HG03108 (cell line): ENCODE results near the gene DMBT1.

Experiments used
- ATAC-seq: cut with Tn5 transposase; IDR thresholded peaks from one replicate; pipeline ENCODE4 v1.9.1; 2021; ENCODE audit warnings: moderate library complexity; ENCODE audit not compliant: unreplicated experiment

Gene DMBT1

DNA sequence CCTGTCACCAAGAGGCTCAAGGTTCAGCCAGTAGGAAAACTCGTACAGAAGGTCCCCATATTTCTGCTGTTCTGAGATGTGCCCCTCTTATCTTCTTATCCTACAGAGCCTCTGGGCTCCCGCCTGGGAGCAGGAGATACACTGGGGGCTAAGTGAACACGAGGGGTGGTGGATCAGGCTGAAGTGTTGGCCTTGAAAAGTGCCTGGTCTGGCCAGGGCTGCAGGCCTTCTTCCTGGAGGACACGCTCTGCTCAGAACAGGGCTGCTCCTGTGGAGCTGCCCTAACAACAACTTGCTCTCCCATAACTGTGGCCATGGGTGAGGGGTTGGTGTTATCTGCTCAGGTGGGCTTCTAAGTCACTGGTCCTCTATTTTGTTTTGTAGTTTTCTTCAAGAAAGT is 105.4 kb downstream of the DMBT1 start:
- ATAC-seq: no peak

DNA sequence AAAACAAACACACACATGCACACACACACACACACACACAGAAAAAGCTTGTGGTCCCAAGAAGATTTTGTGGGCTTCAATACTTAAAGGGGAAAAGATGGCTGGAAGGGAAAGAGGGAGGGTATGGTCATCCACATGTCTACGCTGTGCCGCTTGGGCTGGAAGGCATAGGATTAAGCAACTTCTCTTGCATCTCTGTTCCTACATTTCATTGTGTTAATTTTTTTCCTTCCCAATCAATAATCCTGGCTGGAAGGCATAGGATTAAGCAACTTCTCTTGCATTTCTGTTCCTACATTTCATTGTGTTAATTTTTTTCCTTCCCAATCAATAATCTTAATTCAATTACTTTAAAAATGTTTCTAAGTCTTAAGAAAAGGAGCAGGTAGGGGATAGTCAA is 108.5 kb downstream of the DMBT1 start:
- ATAC-seq: no peak

DNA sequence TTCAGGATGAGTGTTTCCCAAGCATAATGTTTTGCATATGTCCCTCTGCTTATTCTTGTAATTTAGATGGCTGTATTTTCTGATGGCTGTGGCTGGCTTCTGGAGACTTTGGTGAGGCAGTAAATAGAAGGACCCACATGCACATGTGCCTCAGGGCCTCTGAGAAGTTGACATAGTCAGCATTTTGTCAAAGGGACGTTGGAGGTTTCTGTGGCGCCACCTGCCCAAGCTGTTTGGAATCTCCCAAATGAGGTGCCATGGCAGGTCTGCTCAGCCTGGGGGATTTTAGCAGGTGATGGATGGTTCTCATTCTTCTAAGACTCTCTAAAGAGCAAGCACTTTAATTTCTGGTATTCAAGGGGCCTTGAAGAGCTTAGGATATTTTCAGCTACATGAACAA is 109.3 kb downstream of the DMBT1 start:
- no peak for ATAC-seq

DNA sequence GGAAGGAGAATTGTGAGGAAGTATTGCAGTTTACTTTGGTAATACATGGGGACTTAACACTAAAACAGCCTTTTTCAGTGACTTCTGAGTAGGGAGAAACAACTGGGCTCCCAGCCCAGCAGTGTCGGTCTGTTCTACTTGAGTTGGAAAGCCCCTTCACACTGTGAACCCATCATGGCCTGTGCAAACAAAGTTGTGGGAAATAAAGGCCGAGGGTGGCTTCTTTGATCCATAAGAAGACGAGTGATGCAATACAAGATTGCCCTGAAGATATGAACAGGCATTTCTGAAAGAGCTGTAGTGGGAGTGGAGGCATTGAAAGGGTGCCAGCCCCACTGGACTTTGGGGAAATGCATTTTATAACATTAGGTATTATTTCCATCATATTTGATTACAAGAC is 110.8 kb downstream of the DMBT1 start:
- ATAC-seq: no peak

DNA sequence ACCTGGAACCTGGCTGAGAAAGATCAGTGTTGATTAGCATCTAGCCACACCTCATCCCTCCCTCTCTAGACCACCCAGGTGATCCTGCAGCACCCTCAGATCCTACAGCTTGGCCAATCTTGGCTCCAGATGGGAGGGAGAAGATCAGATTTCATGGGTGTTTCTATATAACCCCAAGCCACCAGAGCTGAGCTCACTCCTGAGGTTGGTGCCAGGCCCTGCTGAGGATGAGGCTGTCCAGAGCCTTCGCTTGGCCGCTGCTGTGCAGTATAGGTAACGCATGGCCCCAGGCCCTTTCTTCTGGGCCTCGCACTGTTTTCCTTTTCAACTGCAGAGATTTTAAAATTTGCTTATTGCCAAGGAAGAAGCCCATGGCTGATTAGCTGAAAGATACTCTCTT is 112.1 kb downstream of the DMBT1 start:
- no peak for ATAC-seq

DNA sequence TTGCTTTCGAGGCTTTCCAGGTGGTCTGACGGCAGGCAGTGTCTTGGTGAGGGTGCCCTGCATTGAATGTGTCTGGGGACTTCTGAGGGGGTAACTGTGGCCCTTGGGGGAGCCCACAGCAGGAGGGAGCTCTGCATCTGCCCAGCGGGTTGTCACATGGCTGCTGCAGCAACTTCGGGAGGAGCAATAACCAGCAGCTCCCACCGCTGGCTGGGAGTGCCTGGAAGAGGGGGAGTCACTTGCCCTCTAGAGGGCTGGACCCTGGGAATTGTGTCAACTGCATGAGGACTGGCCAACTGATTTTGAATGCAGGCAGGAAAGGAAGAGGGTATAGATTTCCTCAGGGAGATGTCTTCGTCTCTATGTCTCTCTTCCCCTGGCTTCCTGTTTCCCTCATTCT is 112.7 kb downstream of the DMBT1 start:
- no peak for ATAC-seq

DNA sequence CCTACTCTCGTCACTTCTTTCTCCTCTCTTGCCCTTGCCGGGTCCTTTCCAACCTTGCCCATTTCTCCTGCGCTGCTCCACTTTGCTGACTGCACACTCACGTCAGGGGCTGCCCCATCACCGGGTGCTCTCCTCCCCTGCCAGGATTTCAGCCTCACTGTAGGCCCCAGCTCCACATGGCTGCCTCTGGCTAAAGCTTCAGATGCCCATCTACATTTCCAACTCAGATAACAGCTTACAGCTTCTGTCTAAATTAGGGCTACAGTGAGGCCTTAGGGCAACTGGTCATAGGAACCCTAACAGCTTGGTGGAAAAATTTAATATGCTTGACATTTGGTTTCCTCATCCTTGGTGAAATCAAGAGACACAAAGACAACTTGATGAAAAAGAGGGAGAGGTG is 113.2 kb downstream of the DMBT1 start:
- ATAC-seq: no peak

DNA sequence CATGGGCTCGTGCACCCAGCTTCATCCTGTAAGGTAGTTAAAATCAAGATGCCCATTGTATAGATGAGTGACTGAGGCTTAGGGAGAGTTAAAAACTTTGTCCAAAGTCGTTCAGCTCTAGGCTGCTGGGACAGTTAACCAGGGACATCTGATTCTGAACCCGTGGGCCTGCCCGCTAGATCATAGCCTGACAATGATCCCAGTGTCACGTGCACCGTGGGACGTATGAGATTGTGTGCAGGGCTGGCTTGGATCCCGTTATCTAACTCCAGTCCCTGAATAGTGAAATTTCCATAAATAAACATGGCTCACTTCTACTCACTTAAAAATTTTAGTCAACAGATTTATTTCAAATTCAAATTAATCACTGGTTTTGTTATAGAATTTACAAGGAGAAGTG is 114.2 kb downstream of the DMBT1 start:
- ATAC-seq: no peak

DNA sequence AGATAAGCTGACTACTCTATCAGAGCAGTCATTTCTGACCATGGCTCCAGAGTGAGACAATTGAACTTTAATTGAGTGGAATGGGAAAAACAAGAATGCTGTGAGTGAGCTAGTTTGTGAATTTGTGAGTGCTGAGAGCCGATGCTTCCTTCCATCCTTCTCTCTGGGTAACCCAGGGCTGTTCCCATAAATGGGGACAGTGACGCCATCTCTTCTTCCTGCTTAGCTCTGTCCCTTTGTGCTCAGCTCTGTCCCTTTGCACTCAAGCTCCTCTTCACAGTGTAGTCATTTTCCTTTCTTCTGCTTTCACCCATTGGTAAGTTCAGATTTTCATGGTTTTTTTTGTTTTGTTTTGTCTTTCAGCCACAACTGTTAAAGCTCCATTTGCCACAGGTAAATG is 114.7 kb downstream of the DMBT1 start:
- ATAC-seq: no peak

DNA sequence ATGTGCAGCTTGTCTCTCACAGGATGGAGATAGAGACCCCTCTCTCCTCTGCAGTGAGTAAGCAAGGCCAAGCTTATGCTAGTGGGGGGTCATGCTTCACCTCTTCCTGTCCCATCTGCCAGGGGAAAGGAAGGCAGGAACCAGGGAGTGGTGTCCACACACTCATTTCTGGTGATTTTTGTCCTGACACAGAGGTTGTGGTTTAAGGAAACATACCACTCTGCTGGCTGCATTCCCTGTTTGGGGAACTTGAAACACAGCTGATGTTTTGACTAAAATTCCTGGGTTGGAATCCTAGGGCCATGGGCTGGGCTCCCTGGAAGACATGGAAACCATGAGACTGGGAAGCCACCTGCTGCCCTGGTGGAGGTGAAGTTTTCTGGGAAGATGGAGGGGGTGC is 117.7 kb downstream of the DMBT1 start:
- no peak for ATAC-seq

DNA sequence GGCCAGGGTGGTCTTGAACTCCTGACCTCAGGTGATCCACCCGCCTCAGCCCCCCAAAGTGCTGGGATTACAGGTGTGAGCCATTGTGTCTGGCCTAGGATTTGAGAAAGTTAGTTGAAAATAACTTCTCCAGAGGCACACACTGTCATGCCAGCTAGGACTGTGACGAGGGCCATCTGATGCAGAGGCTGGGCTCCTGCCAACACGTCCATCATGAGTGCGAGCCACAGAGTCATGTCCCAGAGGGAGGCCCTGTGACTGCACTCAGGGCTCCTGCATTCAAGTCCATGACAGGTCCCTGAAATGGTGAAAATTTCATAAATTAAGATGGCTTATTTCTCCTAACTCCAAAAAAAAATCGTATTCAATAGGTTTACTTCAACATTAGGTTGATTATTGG is 122.0 kb downstream of the DMBT1 start:
- ATAC-seq: no peak

DNA sequence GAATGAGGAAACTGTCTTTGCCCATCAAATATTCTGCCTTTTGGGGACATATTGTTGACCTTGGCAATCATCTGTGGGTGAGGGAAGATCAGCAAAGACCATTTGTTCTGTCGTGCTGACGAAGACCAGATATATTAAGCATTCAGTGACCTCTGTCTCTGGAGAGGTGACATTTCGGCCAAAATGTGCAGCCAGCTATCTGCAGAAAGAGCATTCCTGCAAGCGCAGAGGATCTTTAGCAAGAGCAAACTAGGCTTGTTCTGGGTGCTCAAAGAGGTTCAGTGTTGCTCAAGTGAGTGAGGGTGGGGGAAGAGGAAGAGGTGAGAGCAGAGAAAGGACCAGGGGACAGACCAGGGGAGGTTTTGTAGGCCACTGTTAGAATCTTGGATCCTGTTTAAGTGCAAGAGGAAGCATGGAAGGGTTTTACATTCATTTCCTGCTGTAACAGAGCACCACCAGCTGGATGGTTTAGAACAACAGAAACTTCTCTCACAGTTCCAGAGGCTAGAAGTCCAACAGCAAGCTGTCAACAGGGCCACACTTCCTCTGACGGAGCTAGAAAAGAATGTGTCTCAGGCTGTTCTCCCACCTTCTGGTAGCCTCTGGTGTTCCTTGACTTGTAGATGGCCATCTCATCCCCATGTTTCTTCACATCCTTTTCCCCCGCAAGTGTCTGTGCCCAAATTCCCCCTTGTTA is 127.9 kb downstream of the DMBT1 start:
- no peak for ATAC-seq

DNA sequence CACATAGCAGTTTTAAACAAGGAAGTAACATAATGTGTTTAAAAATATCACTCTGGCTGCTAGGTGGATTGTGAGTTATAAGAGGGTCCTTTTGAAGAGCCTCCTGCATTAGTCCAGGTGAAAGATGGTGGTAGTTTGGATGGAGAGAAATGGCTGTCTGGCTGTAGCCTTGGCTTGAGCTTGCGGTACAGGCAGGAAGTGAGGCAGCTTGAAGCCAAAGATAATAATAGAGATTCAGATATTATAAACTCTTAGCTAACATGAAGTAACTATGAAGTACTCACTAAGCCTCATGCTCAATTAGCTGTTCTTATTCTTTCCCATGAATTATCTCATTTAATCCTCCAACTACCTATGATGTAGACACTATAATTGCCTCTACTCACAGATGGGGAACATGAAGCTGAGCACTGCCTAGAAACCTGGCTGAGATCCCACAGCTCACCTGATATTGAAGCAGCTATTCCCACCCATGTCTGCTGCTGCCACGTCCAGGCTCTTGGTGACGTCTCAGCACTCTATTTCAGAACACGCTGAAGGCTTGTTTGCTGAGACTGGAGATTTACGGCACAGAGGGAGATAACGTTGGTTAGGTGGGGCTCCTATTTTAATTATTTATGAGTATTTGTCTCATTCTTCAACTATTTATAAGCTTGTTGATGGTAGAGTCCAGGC is 128.7 kb downstream of the DMBT1 start:
- ATAC-seq: no peak

DNA sequence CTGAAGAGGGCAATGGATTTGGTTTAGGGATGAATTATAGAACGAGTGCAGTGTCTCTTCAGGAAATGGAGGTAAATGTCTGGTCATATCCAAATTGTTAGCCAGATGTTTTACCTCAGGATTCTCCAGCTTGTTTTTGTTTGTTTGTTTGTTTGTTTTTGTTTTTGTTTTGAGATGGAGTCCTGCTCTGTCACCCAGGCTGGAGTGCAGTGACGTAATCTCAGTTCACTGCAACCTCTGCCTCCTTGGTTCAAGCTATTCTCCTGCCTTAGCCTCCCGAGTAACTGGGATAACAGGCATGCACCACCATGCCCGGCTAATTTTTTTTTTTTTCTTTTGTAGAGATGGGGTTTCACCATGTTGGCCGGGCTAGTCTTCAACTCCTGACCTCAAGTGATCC is 132.2 kb downstream of the DMBT1 start:
- no peak for ATAC-seq
